Ovary (tissue), 9 donors: ENCODE measurements around the gene RSPH6A. TPM values are rescaled to one million over a fixed set of nuclear protein-coding genes. Genes with fewer than 3 reads are reported as not detected.

Experiments used
- DNase-seq, 5 donors: peaks; one replicate each; pipeline ENCODE4 v3.0.0-alpha.2; 2019 to 2020
- H3K27ac ChIP-seq, 2 donors: fragments of 200-600 bp; one replicate each; pipeline versions ENCODE4 v1.5.1 to v1.8.0; 2019 to 2022
- H3K27me3 ChIP-seq: fragments of 200-600 bp; one replicate; pipeline ENCODE4 v1.8.0; 2022
- H3K36me3 ChIP-seq: fragments of 200-600 bp; sonication (generic); one replicate; pipeline ENCODE4 v1.5.1; 2019
- H3K4me1 ChIP-seq: one replicate; pipeline ENCODE4 v1.8.1; 2013; ENCODE audit warnings: mild to moderate bottlenecking, moderate library complexity; ENCODE audit not compliant: insufficient read depth
- H3K4me3 ChIP-seq: fragments of 200-600 bp; sonication (generic); one replicate; pipeline ENCODE4 v1.5.1; 2017
- H3K9me3 ChIP-seq, 2 donors: fragments of 200-600 bp in 1 of 2; sonication (generic) in 1 of 2; one replicate each; pipeline versions ENCODE4 v1.5.1 to v1.8.1; 2013 to 2019; ENCODE audit warnings: mild to moderate bottlenecking in 1 of 2, moderate library complexity in 1 of 2
- CTCF ChIP-seq, 3 donors: fragments of 450-650 bp in 2 of 3; fragments of 200-600 bp in 1 of 3; IDR thresholded peaks; one replicate each; pipeline versions ENCODE4 v1.5.1 to v1.8.0; 2016 to 2022; ENCODE audit warnings: antibody characterized with exemption in 3 of 3, mild to moderate bottlenecking in 1 of 3
- EP300 ChIP-seq: sonication (generic); formaldehyde crosslinking; IDR thresholded peaks from one replicate; pipeline ENCODE4 v1.6.1; 2017; ENCODE audit warnings: antibody characterized with exemption
- POLR2A ChIP-seq: fragments of 450-650 bp; IDR thresholded peaks from one replicate; pipeline ENCODE4 v1.6.1; 2017; ENCODE audit warnings: antibody characterized with exemption, mild to moderate bottlenecking, moderate library complexity
- WGBS, 3 donors: extraction: QIAGEN DNeasy Blood & Tissue Kit in 1 of 3; methylation state at CpG; one replicate each; pipeline versions ENCODE4 v1.1.5 to v1.1.7; 2013 to 2017; 5-methylcytosine and 5-hydroxymethylcytosine counted together
- intact Hi-C, 4 donors: fragments of 100-400 bp; cut with DNase I; formaldehyde crosslinking; loops; one replicate each; pipeline versions ENCODE4 v1.11.0 to v1.15.1; 2022 to 2023
- polyA plus RNA-seq, 2 donors: library from polyadenylated mRNA; stranded (reverse); fragments of 200-250 nt in 1 of 2; fragments of 350-450 nt in 1 of 2; fragmentation: Illumina TruSeq in 1 of 2; extraction: RNeasy Lipid Tissue Mini Kit (QIAGEN cat#74804) in 1 of 2; gene quantifications; one replicate each; pipeline ENCODE4 v1.2.3, GENCODE V29; 2013 to 2014
- total RNA-seq, 7 donors: library from RNA; depleted of rRNA in 2 of 7; stranded (reverse); fragments of >200 nt in 2 of 7; fragmentation: NEBNext Ultra II Directional in 3 of 7; extraction: Animal tissue kit (Norgen Biotek cat#: 25700) in 3 of 7; gene quantifications; one replicate each; pipeline versions ENCODE4 v1.1.0 to v1.2.4, GENCODE V29; 2016 to 2023
- donor health status: DM: no; HTN: no; CAD: no; lungs with moderate emphysema.
- donor health status: DM: no; HTN: no; CAD: no.
- donor health status: Bipolar disorder and iron deficiency.
- donor health status: DM: yes; HTN: yes; CAD: no.
- donor health status: DM: no; HTN: no; CAD: no.
- donor health status: DM: yes; HTN: yes; CAD: no.

The RSPH6A gene
- total and polyA plus RNA-seq, 9 donors, result 0.13 to 0.15 TPM; not detected in 7

GRCh38 chr19:45772130-45772840 lies 42.8 kb downstream of the RSPH6A start:
- TF ChIP-seq POLR2A (no peak), EP300 (no peak), CTCF (IDR thresholded peaks at IDR 0.05) (no peak)
- intact Hi-C loops, result no loop called here
- Histone ChIP-seq H3K36me3 (no peaks in the 10 kb centered on the region), H3K4me1 (no peaks in the 10 kb centered on the region), H3K27me3 (no peaks in the 10 kb centered on the region), H3K27ac (peak overlapping the region in 1 of 2 donors; percentile 94), H3K4me3 (no peak overlapping the region), H3K9me3 (no peaks in the 10 kb centered on the region)
- WGBS, 3 donors, result 77 to 81% (median 80%) methylated on average over 14 of the region's 14 CpGs
- DNase-seq, result peak in 4 of 5 donors; percentile 32 to 45 (median 42)

GRCh38 chr19:45771311-45771933 lies 43.7 kb downstream of the RSPH6A start:
- WGBS, 3 donors, result 68 to 83% (median 71%) methylated on average over 46 of the region's 46 CpGs
- intact Hi-C loops, result loop anchor here in 2 of 4 donors (2.0 kb wide), 1 partner anchor 27 kb away; no protein-coding TSS in a partner anchor
- peak overlapping the region; percentile 60 for H3K4me3 ChIP-seq

GRCh38 chr19:45770192-45771101 lies 44.7 kb downstream of the RSPH6A start:
- H3K27me3 ChIP-seq, result no peaks in the 10 kb centered on the region
- H3K9me3 ChIP-seq, result no peaks in the 10 kb centered on the region
- H3K36me3 ChIP-seq, result no peaks in the 10 kb centered on the region
- TF ChIP-seq CTCF (IDR thresholded peaks at IDR 0.05) (peak; percentile 96 to 99 (median 96)), EP300 (peak; percentile 66), POLR2A (peak; percentile 20)
- peaks cover 14% of the 10 kb centered on the region for H3K4me1 ChIP-seq
- 1 to 3% (median 2%) methylated on average over 51 to 79 of the region's 79 CpGs for WGBS, 3 donors
- peak; percentile 95 to 98 (median 97) for DNase-seq
- H3K27ac ChIP-seq, result peak overlapping the region; percentile 92 to 94
- intact Hi-C loops, result loop anchor here in 2 of 4 donors (2.0 kb wide), 1 partner anchor 28 kb away; no protein-coding TSS in a partner anchor
- peak overlapping the region; percentile 60 for H3K4me3 ChIP-seq

More at GRCh38 chr19:45771311-45771933, 43.7 kb downstream of the RSPH6A start:
- no peaks in the 10 kb centered on the region for H3K36me3 ChIP-seq
- H3K4me1 ChIP-seq, result peaks cover 4% of the 10 kb centered on the region
- DNase-seq, result peak; percentile 59 to 73 (median 71)
- H3K27ac ChIP-seq, result peak overlapping the region; percentile 92 to 94
- H3K27me3 ChIP-seq, result no peaks in the 10 kb centered on the region
- no peaks in the 10 kb centered on the region for H3K9me3 ChIP-seq
- TF ChIP-seq POLR2A (no peak), EP300 (no peak), CTCF (IDR thresholded peaks at IDR 0.05) (no peak)

- intact Hi-C loops, result loop anchor here (2.0 to 10.0 kb wide), 4 partner anchors 29 to 78 kb away; partner anchors contain the start of genes QPCTL (in 2 of the 4) and SNRPD2 (in 2 of the 4)
- no peaks in the 10 kb centered on the region for H3K9me3 ChIP-seq
- WGBS, 3 donors, result 0% methylated on average over 28 of the region's 28 CpGs
- H3K27me3 ChIP-seq, result no peaks in the 10 kb centered on the region
- peaks cover 17% of the 10 kb centered on the region for H3K4me1 ChIP-seq
- no peak for TF ChIP-seq EP300
- TF ChIP-seq POLR2A, result no peak
- TF ChIP-seq CTCF (IDR thresholded peaks at IDR 0.05), result no peak
- no peaks in the 10 kb centered on the region for H3K36me3 ChIP-seq
- H3K4me3 ChIP-seq, result peak overlapping the region; percentile 60
- DNase-seq, result peak; percentile 72 to 81 (median 78)
- peak overlapping the region; percentile 92 to 94 for H3K27ac ChIP-seq
Measured at GRCh38 chr19:45769821-45770191, 45.3 kb downstream of the RSPH6A start.
